ENCODE data around the gene NCOA3.

DNA sequence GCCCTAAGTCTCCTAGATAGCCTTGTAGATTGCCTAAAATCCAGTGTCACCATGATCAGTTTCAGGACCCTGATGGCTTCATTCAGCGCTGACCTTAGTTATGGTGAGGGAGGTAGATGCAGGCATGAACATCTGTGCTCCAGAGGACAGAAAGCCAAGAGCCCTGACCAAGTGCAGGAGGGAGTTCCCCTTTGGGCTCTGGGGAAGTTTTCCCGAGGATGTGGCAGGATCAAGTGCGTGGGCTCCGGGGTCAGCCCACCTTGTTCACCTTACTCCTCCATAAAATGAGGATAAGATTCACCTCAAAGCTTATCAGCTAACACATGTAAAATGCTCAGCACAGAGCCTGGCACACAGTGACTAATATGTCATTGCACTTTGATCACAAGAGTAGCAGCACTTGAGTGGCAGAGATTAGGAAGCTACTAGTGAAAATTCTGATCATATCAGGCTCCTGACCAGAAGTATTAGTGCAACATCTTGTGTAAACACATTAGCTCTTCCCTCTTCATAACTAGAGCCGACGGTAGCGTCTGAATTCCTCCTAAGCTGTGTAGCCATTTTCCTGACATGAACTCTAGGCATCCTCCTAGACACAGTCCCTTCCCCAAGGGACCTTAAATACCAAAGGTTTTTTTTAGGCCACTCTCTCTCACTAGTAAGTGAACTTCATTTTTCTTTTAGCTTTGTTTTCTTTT is 158.4 kb downstream of the NCOA3 start:
- TF ChIP-seq, protein P1, sequence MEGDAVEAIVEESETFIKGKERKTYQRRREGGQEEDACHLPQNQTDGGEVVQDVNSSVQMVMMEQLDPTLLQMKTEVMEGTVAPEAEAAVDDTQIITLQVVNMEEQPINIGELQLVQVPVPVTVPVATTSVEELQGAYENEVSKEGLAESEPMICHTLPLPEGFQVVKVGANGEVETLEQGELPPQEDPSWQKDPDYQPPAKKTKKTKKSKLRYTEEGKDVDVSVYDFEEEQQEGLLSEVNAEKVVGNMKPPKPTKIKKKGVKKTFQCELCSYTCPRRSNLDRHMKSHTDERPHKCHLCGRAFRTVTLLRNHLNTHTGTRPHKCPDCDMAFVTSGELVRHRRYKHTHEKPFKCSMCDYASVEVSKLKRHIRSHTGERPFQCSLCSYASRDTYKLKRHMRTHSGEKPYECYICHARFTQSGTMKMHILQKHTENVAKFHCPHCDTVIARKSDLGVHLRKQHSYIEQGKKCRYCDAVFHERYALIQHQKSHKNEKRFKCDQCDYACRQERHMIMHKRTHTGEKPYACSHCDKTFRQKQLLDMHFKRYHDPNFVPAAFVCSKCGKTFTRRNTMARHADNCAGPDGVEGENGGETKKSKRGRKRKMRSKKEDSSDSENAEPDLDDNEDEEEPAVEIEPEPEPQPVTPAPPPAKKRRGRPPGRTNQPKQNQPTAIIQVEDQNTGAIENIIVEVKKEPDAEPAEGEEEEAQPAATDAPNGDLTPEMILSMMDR (conservative IDR thresholded peaks at IDR 0.05; ENCODE audit: low read depth in 2 of 2) = no peak
- TF ChIP-seq, protein P2, sequence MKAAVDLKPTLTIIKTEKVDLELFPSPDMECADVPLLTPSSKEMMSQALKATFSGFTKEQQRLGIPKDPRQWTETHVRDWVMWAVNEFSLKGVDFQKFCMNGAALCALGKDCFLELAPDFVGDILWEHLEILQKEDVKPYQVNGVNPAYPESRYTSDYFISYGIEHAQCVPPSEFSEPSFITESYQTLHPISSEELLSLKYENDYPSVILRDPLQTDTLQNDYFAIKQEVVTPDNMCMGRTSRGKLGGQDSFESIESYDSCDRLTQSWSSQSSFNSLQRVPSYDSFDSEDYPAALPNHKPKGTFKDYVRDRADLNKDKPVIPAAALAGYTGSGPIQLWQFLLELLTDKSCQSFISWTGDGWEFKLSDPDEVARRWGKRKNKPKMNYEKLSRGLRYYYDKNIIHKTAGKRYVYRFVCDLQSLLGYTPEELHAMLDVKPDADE (IDR thresholded peaks at IDR 0.05) = no peak
- TF ChIP-seq, protein P3, sequence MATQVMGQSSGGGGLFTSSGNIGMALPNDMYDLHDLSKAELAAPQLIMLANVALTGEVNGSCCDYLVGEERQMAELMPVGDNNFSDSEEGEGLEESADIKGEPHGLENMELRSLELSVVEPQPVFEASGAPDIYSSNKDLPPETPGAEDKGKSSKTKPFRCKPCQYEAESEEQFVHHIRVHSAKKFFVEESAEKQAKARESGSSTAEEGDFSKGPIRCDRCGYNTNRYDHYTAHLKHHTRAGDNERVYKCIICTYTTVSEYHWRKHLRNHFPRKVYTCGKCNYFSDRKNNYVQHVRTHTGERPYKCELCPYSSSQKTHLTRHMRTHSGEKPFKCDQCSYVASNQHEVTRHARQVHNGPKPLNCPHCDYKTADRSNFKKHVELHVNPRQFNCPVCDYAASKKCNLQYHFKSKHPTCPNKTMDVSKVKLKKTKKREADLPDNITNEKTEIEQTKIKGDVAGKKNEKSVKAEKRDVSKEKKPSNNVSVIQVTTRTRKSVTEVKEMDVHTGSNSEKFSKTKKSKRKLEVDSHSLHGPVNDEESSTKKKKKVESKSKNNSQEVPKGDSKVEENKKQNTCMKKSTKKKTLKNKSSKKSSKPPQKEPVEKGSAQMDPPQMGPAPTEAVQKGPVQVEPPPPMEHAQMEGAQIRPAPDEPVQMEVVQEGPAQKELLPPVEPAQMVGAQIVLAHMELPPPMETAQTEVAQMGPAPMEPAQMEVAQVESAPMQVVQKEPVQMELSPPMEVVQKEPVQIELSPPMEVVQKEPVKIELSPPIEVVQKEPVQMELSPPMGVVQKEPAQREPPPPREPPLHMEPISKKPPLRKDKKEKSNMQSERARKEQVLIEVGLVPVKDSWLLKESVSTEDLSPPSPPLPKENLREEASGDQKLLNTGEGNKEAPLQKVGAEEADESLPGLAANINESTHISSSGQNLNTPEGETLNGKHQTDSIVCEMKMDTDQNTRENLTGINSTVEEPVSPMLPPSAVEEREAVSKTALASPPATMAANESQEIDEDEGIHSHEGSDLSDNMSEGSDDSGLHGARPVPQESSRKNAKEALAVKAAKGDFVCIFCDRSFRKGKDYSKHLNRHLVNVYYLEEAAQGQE (IDR thresholded peaks at IDR 0.05; ENCODE audit: unreplicated experiment) = no peak
- TF ChIP-seq EZH2phosphoT487 (IDR thresholded peaks at IDR 0.05; ENCODE audit: unreplicated experiment) (no peak), EZH2 (IDR thresholded peaks at IDR 0.05; ENCODE audit: low read depth, unreplicated experiment) (no peak), CREB1 (CRISPR knock-in tag; IDR thresholded peaks at IDR 0.05; ENCODE audit: low read depth) (no peak), POLR2AphosphoS5 (IDR thresholded peaks at IDR 0.05; ENCODE audit: low read depth) (no peak), STAT1 (IDR thresholded peaks at IDR 0.05; ENCODE audit: unreplicated experiment) (no peak), NANOG (IDR thresholded peaks at IDR 0.05; ENCODE audit: borderline replicate concordance) (no peak), JUNB (IDR thresholded peaks at IDR 0.05; ENCODE audit: unreplicated experiment) (no peak)
- TF ChIP-seq, protein P4, sequence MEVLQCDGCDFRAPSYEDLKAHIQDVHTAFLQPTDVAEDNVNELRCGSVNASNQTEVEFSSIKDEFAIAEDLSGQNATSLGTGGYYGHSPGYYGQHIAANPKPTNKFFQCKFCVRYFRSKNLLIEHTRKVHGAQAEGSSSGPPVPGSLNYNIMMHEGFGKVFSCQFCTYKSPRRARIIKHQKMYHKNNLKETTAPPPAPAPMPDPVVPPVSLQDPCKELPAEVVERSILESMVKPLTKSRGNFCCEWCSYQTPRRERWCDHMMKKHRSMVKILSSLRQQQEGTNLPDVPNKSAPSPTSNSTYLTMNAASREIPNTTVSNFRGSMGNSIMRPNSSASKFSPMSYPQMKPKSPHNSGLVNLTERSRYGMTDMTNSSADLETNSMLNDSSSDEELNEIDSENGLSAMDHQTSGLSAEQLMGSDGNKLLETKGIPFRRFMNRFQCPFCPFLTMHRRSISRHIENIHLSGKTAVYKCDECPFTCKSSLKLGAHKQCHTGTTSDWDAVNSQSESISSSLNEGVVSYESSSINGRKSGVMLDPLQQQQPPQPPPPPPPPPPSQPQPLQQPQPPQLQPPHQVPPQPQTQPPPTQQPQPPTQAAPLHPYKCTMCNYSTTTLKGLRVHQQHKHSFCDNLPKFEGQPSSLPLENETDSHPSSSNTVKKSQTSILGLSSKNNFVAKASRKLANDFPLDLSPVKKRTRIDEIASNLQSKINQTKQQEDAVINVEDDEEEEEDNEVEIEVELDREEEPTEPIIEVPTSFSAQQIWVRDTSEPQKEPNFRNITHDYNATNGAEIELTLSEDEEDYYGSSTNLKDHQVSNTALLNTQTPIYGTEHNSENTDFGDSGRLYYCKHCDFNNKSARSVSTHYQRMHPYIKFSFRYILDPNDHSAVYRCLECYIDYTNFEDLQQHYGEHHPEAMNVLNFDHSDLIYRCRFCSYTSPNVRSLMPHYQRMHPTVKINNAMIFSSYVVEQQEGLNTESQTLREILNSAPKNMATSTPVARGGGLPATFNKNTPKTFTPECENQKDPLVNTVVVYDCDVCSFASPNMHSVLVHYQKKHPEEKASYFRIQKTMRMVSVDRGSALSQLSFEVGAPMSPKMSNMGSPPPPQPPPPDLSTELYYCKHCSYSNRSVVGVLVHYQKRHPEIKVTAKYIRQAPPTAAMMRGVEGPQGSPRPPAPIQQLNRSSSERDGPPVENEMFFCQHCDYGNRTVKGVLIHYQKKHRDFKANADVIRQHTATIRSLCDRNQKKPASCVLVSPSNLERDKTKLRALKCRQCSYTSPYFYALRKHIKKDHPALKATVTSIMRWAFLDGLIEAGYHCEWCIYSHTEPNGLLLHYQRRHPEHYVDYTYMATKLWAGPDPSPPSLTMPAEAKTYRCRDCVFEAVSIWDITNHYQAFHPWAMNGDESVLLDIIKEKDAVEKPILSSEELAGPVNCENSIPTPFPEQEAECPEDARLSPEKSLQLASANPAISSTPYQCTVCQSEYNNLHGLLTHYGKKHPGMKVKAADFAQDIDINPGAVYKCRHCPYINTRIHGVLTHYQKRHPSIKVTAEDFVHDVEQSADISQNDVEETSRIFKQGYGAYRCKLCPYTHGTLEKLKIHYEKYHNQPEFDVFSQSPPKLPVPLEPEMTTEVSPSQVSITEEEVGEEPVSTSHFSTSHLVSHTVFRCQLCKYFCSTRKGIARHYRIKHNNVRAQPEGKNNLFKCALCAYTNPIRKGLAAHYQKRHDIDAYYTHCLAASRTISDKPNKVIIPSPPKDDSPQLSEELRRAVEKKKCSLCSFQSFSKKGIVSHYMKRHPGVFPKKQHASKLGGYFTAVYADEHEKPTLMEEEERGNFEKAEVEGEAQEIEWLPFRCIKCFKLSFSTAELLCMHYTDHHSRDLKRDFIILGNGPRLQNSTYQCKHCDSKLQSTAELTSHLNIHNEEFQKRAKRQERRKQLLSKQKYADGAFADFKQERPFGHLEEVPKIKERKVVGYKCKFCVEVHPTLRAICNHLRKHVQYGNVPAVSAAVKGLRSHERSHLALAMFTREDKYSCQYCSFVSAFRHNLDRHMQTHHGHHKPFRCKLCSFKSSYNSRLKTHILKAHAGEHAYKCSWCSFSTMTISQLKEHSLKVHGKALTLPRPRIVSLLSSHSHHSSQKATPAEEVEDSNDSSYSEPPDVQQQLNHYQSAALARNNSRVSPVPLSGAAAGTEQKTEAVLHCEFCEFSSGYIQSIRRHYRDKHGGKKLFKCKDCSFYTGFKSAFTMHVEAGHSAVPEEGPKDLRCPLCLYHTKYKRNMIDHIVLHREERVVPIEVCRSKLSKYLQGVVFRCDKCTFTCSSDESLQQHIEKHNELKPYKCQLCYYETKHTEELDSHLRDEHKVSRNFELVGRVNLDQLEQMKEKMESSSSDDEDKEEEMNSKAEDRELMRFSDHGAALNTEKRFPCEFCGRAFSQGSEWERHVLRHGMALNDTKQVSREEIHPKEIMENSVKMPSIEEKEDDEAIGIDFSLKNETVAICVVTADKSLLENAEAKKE (CRISPR knock-in tag; IDR thresholded peaks at IDR 0.05) = no peak

Measured in GM23338 (cell line).